Trophoblast cell (in vitro differentiated cells and primary cell): ENCODE data around the gene PLA2G4B.

ENCODE experiments used
- DNase-seq, 2 donors: peaks; one replicate each; pipeline ENCODE4 v3.0.0-alpha.2; 2016
- H2AFZ ChIP-seq: 2 replicates; pipeline ENCODE4 v1.6.1; 2013; ENCODE audit warnings: low read length, moderate library complexity, mild to moderate bottlenecking; ENCODE audit not compliant: insufficient read depth, poor library complexity
- H2AK5ac ChIP-seq: 2 replicates; pipeline ENCODE4 v1.6.1; 2013; ENCODE audit warnings: mild to moderate bottlenecking, low read length
- H2BK120ac ChIP-seq: 2 replicates; pipeline ENCODE4 v1.6.1; 2013; ENCODE audit warnings: low read length, mild to moderate bottlenecking, moderate library complexity; ENCODE audit not compliant: insufficient read depth, poor library complexity
- H2BK12ac ChIP-seq: 2 replicates; pipeline ENCODE4 v1.6.1; 2013; ENCODE audit warnings: mild to moderate bottlenecking, low read length, moderate library complexity
- H2BK5ac ChIP-seq: 2 replicates; pipeline ENCODE4 v1.6.1; 2013; ENCODE audit warnings: low read length, low read depth, moderate library complexity, mild to moderate bottlenecking; ENCODE audit not compliant: poor library complexity
- H3K14ac ChIP-seq: 2 replicates; pipeline ENCODE4 v1.6.1; 2013; ENCODE audit warnings: mild to moderate bottlenecking, low read length
- H3K18ac ChIP-seq: 2 replicates; pipeline ENCODE4 v1.6.1; 2013; ENCODE audit warnings: mild to moderate bottlenecking, low read length
- H3K23ac ChIP-seq: 2 replicates; pipeline ENCODE4 v1.6.1; 2013; ENCODE audit warnings: low read length
- H3K27ac ChIP-seq: 2 replicates; pipeline ENCODE4 v1.5.1; 2013; ENCODE audit warnings: low read depth, mild to moderate bottlenecking, inconsistent platforms, low read length, moderate library complexity
- H3K27me3 ChIP-seq: 2 replicates; pipeline ENCODE4 v1.6.1; 2013; ENCODE audit warnings: inconsistent platforms, mild to moderate bottlenecking, low read length, moderate library complexity; ENCODE audit not compliant: insufficient read depth
- H3K36me3 ChIP-seq, 2 experiments: 1 replicate in 1 of 2; 2 replicates in 1 of 2; pipeline ENCODE4 v1.6.1; 2013; ENCODE audit warnings: low read length in 2 of 2, mild to moderate bottlenecking in 2 of 2, moderate library complexity in 1 of 2; ENCODE audit not compliant: insufficient read depth in 2 of 2, control insufficient read depth in 1 of 2
- H3K4ac ChIP-seq: 2 replicates; pipeline ENCODE4 v1.6.1; 2013; ENCODE audit warnings: low read depth, mild to moderate bottlenecking, low read length, moderate library complexity
- H3K4me1 ChIP-seq, 2 experiments: 1 replicate in 1 of 2; 2 replicates in 1 of 2; pipeline ENCODE4 v1.6.1; 2013; ENCODE audit warnings: low read length in 2 of 2, mild to moderate bottlenecking in 2 of 2, moderate library complexity in 1 of 2; ENCODE audit not compliant: insufficient read depth in 2 of 2, control insufficient read depth in 1 of 2
- H3K4me2 ChIP-seq: 2 replicates; pipeline ENCODE4 v1.6.1; 2013; ENCODE audit warnings: inconsistent platforms, mild to moderate bottlenecking, low read length, moderate library complexity
- H3K4me3 ChIP-seq: 2 replicates; pipeline ENCODE4 v1.5.1; 2013; ENCODE audit warnings: mild to moderate bottlenecking, low read depth, low read length, inconsistent platforms
- H3K79me1 ChIP-seq: one replicate; pipeline ENCODE4 v1.6.1; 2013; ENCODE audit warnings: low read length
- H3K79me2 ChIP-seq: 2 replicates; pipeline ENCODE4 v1.6.1; 2013; ENCODE audit warnings: low read length, mild to moderate bottlenecking; ENCODE audit not compliant: control insufficient read depth, insufficient read depth, poor library complexity
- H3K9ac ChIP-seq: 2 replicates; pipeline ENCODE4 v1.6.1; 2013; ENCODE audit warnings: mild to moderate bottlenecking, low read length
- H3K9me3 ChIP-seq: 2 replicates; pipeline ENCODE4 v1.6.1; 2013; ENCODE audit warnings: low read depth, mild to moderate bottlenecking, control low read depth, inconsistent platforms, low read length; ENCODE audit not compliant: insufficient read depth
- H4K12ac ChIP-seq: 2 replicates; pipeline ENCODE4 v1.6.1; 2013; ENCODE audit warnings: low read depth, mild to moderate bottlenecking, low read length, moderate library complexity
- H4K8ac ChIP-seq: 2 replicates; pipeline ENCODE4 v1.6.1; 2013; ENCODE audit warnings: low read depth, mild to moderate bottlenecking, low read length, moderate library complexity
- H4K91ac ChIP-seq: one replicate; pipeline ENCODE4 v1.6.1; 2013; ENCODE audit warnings: low read depth, mild to moderate bottlenecking, low read length, moderate library complexity
- WGBS: extraction: QIAGEN DNeasy Blood & Tissue Kit; methylation state at CpG from one replicate; pipeline ENCODE4 v1.1.7; 2013; ENCODE audit warnings: missing lambda C conversion rate; ENCODE audit not compliant: insufficient read length, insufficient coverage; ENCODE audit errors: extremely low coverage; 5-methylcytosine and 5-hydroxymethylcytosine counted together

Gene PLA2G4B

DNA sequence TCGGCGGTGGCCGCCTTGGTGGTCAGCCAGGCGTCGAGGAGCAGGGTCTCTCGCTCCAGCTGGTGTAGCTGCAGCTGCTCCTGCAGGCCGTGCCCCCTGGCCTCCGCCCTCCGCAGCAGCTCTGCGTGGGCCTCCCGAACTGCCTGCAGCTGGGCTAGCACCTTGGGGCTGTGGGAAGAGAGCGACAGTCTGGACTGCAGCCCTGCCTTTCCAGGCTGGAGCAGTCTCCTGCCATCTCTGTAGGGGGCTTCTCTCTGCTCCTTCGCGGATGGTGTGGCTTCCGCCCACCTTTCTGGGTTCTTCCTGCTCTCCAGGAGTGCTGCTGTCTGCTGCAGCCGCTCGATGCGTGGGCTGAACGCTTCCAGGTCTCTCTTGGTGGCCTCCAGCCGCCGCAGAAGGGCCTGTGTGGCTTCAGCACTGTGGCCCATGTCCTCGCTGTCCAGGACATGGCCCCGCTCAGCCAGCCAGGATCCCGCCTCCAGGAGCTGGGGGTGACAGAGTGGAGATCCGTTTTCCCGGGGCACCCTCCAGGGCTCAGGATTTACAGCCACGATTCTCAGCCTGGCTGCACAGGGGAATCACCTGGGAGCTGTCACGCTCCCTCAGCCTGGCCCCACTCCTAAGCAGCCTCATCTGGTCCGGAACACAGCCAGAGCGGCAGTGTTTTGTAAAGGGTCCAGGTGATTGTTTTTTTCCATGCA is 16.8 kb downstream of the PLA2G4B start:
- Histone ChIP-seq H3K9me3 (no peaks in the 10 kb centered on the region), H3K23ac (no peak overlapping the region), H2AK5ac (no peak overlapping the region), H4K8ac (no peak overlapping the region), H2BK120ac (no peak overlapping the region), H3K36me3 (no peaks in the 10 kb centered on the region), H3K4me3 (no peak overlapping the region), H3K27me3 (no peaks in the 10 kb centered on the region), H3K79me1 (no peaks in the 10 kb centered on the region), H3K4me1 (no peaks in the 10 kb centered on the region), H3K4me2 (no peak overlapping the region), H3K27ac (no peak overlapping the region), H2BK12ac (no peak overlapping the region), H3K9ac (no peak overlapping the region), H3K14ac (no peak overlapping the region), H2BK5ac (no peak overlapping the region), H4K91ac (no peak overlapping the region), H4K12ac (no peak overlapping the region), H2AFZ (no peak overlapping the region), H3K79me2 (no peaks in the 10 kb centered on the region), H3K4ac (no peak overlapping the region), H3K18ac (no peak overlapping the region)
- WGBS = no CpG with 5 or more reads among the region's 30 CpGs
- DNase-seq = no peak

GRCh38 chr15:41856262-41856661 is 17.6 kb downstream of the PLA2G4B start:
- no peak overlapping the region for H3K4me3 ChIP-seq
- H2BK12ac ChIP-seq = no peak overlapping the region
- H4K8ac ChIP-seq = no peak overlapping the region
- H3K36me3 ChIP-seq = no peaks in the 10 kb centered on the region
- no peaks in the 10 kb centered on the region for H3K4me1 ChIP-seq
- no peak overlapping the region for H3K9ac ChIP-seq
- H3K4me2 ChIP-seq = no peak overlapping the region
- WGBS = no CpG with 5 or more reads among the region's 17 CpGs
- no peak overlapping the region for H3K18ac ChIP-seq
- H3K14ac ChIP-seq = no peak overlapping the region
- H3K27ac ChIP-seq = no peak overlapping the region
- no peak overlapping the region for H4K12ac ChIP-seq
- H3K4ac ChIP-seq = no peak overlapping the region
- H3K79me1 ChIP-seq = no peaks in the 10 kb centered on the region
- no peak for DNase-seq
- H3K27me3 ChIP-seq = no peaks in the 10 kb centered on the region
- H3K23ac ChIP-seq = no peak overlapping the region
- no peaks in the 10 kb centered on the region for H3K79me2 ChIP-seq
- no peaks in the 10 kb centered on the region for H3K9me3 ChIP-seq
- no peak overlapping the region for H2AK5ac ChIP-seq
- H2BK5ac ChIP-seq = no peak overlapping the region
- no peak overlapping the region for H2AFZ ChIP-seq
- no peak overlapping the region for H2BK120ac ChIP-seq
- H4K91ac ChIP-seq = no peak overlapping the region

DNA sequence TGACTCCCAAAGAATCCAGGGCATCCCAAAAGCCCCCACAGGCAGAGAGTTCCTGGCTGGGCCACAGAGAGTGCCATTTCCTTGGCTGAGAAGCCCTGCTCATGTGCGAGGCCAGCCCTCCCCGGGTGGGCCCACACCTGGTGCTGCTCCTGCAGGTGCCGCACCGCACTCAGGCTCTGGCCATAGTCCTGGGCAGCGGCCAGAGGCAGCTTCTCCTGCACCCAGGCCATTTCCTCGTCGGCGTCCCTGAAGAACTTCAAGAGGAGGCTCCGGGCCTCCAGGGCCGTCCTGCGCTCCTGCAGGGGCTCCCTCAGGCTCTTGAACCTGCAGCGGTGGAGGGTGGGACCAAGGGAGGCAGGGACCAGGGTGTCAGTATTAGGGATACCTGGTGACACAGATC is 18.1 kb downstream of the PLA2G4B start:
- no peak overlapping the region for H2BK12ac ChIP-seq
- no peaks in the 10 kb centered on the region for H3K9me3 ChIP-seq
- no peaks in the 10 kb centered on the region for H3K4me1 ChIP-seq
- DNase-seq = no peak
- H3K23ac ChIP-seq = no peak overlapping the region
- H4K91ac ChIP-seq = no peak overlapping the region
- no peak overlapping the region for H3K27ac ChIP-seq
- no peak overlapping the region for H2AFZ ChIP-seq
- no peak overlapping the region for H2AK5ac ChIP-seq
- H4K12ac ChIP-seq = no peak overlapping the region
- H3K4me2 ChIP-seq = no peak overlapping the region
- no peak overlapping the region for H3K14ac ChIP-seq
- H3K27me3 ChIP-seq = no peaks in the 10 kb centered on the region
- H3K9ac ChIP-seq = no peak overlapping the region
- no CpG with 5 or more reads among the region's 12 CpGs for WGBS
- no peak overlapping the region for H4K8ac ChIP-seq
- H2BK5ac ChIP-seq = no peak overlapping the region
- H3K79me1 ChIP-seq = no peaks in the 10 kb centered on the region
- no peak overlapping the region for H3K4ac ChIP-seq
- H3K36me3 ChIP-seq = no peaks in the 10 kb centered on the region
- no peak overlapping the region for H2BK120ac ChIP-seq
- H3K4me3 ChIP-seq = no peak overlapping the region
- H3K79me2 ChIP-seq = no peaks in the 10 kb centered on the region
- no peak overlapping the region for H3K18ac ChIP-seq

DNA sequence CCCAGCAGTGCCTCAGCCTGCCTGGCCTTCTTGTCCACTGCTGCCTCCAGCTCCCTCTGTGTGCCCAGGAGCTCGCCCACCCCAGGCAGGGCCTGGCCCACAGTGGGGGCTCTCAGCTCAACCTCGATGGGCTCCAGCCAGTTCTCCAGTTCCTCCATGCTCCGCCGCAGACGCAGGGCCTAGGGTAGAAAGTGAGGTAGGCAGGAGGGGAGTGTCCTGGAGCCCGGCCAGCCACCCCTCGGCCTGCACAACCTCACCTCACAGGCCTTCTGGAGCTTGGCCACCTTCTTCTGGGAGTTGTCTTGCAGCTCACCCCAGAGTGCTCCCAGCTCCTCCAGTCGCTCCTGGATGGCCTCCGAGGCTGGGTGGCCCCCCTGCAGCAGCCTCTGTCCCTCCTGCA is 18.7 kb downstream of the PLA2G4B start:
- H3K23ac ChIP-seq = no peak overlapping the region
- no peak overlapping the region for H3K4ac ChIP-seq
- H2BK120ac ChIP-seq = no peak overlapping the region
- H4K91ac ChIP-seq = no peak overlapping the region
- H2AFZ ChIP-seq = no peak overlapping the region
- H3K4me3 ChIP-seq = no peak overlapping the region
- no peak overlapping the region for H3K27ac ChIP-seq
- no peaks in the 10 kb centered on the region for H3K36me3 ChIP-seq
- no peaks in the 10 kb centered on the region for H3K27me3 ChIP-seq
- no peak overlapping the region for H3K18ac ChIP-seq
- DNase-seq = no peak
- no peak overlapping the region for H3K4me2 ChIP-seq
- H3K79me2 ChIP-seq = no peaks in the 10 kb centered on the region
- no peaks in the 10 kb centered on the region for H3K79me1 ChIP-seq
- no peaks in the 10 kb centered on the region for H3K9me3 ChIP-seq
- no peak overlapping the region for H4K12ac ChIP-seq
- H2AK5ac ChIP-seq = no peak overlapping the region
- no peak overlapping the region for H4K8ac ChIP-seq
- H2BK5ac ChIP-seq = no peak overlapping the region
- H2BK12ac ChIP-seq = no peak overlapping the region
- no peak overlapping the region for H3K9ac ChIP-seq
- H3K4me1 ChIP-seq = no peaks in the 10 kb centered on the region
- WGBS = no CpG with 5 or more reads among the region's 9 CpGs
- H3K14ac ChIP-seq = no peak overlapping the region
